Mesothelial cell of epicardium (in vitro differentiated cells): Measurements from ENCODE around the gene ERO1B. TPM values are rescaled to one million over a fixed set of nuclear protein-coding genes. Genes with fewer than 3 reads are reported as not detected.

ENCODE experiments used
- DNase-seq, 2 experiments: peaks; one replicate each; pipeline ENCODE4 v3.0.0; 2021; ENCODE audit warnings: low spot score in 2 of 2; ENCODE audit not compliant: unreplicated experiment in 2 of 2
- H3K27ac Mint-ChIP-seq: 2 replicates; pipeline ENCODE4 v1.8.0; 2021; ENCODE audit warnings: mixed read lengths
- H3K27me3 Mint-ChIP-seq: 2 replicates; pipeline ENCODE4 v1.8.0; 2021; ENCODE audit warnings: low read depth, mixed read lengths
- H3K36me3 Mint-ChIP-seq: 2 replicates; pipeline ENCODE4 v1.8.0; 2021; ENCODE audit warnings: mixed read lengths
- H3K4me1 Mint-ChIP-seq: 2 replicates; pipeline ENCODE4 v1.8.0; 2021; ENCODE audit warnings: mixed read lengths
- H3K4me3 Mint-ChIP-seq: 2 replicates; pipeline ENCODE4 v1.8.0; 2021; ENCODE audit warnings: mild to moderate bottlenecking, moderate library complexity, mixed read lengths
- H3K9me3 Mint-ChIP-seq: 2 replicates; pipeline ENCODE4 v1.8.0; 2021; ENCODE audit warnings: mixed read lengths
- CTCF ChIP-seq: fragments of 200-600 bp; sonication (generic); IDR thresholded peaks from one replicate; pipeline ENCODE4 v1.5.0; 2021; ENCODE audit warnings: antibody characterized with exemption; ENCODE audit not compliant: unreplicated experiment
- total RNA-seq: library from RNA; stranded (reverse); gene quantifications from 3 replicates; pipeline ENCODE4 v1.2.1, GENCODE V29; 2021

Gene ERO1B
- total RNA-seq, 1 donor from 2014 or later = 6.4 TPM

DNA sequence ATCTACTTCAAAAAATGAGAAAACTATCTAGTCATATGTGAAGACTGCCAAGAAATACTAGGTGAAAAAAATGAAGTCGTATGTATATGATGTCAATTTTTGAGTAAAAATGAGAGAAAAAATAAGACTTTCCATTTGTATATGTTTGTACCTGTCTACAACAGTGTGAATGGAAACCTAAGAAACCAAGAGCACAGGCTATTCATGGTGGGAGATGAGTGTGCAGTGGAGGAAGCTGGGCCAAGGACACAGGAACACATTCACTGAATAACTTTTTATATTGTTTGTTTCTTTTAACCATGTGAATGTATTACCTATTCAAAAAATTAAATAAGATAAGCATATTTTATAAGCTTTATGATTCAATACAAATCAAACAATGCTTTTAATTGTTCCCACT, 67.0 kb downstream of the ERO1B start:
- H3K27ac Mint-ChIP-seq = no peak overlapping the region
- peaks cover 19% of the 10 kb centered on the region for H3K36me3 Mint-ChIP-seq
- no peaks in the 10 kb centered on the region for H3K4me1 Mint-ChIP-seq
- no peak for DNase-seq
- H3K4me3 Mint-ChIP-seq = no peak overlapping the region
- H3K27me3 Mint-ChIP-seq = no peaks in the 10 kb centered on the region
- TF ChIP-seq CTCF = no peak
- no peaks in the 10 kb centered on the region for H3K9me3 Mint-ChIP-seq

DNA sequence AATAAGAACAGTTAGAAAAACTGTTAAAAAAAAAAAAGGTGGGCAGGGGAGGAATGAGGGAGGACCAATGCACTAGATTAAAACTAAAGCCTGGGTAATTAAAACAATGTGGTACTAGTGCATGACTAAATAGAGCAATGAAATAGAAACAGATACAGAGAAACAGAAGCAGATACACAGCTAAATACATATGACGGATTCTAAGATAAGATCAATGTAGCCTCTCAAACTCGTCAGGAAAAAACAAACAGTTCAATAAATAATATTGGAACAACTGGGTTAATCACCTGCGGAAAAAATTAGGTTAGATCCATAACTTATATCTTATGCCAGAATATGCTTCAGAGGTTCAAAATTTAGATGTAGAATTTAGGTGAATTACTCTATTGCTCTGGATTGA, 68.2 kb downstream of the ERO1B start:
- peaks cover 26% of the 10 kb centered on the region for H3K36me3 Mint-ChIP-seq
- no peaks in the 10 kb centered on the region for H3K9me3 Mint-ChIP-seq
- peaks cover 5% of the 10 kb centered on the region for H3K4me1 Mint-ChIP-seq
- no peaks in the 10 kb centered on the region for H3K27me3 Mint-ChIP-seq
- no peak for DNase-seq
- no peak for TF ChIP-seq CTCF
- H3K4me3 Mint-ChIP-seq = no peak overlapping the region
- no peak overlapping the region for H3K27ac Mint-ChIP-seq

GRCh38 chr1:236211815-236212214, 69.9 kb downstream of the ERO1B start:
- Mint-ChIP-seq H3K36me3 (peaks cover 26% of the 10 kb centered on the region), H3K9me3 (no peaks in the 10 kb centered on the region), H3K4me1 (peaks cover 9% of the 10 kb centered on the region), H3K4me3 (no peak overlapping the region), H3K27me3 (no peaks in the 10 kb centered on the region), H3K27ac (no peak overlapping the region)
- no peak for TF ChIP-seq CTCF
- no peak for DNase-seq

GRCh38 chr1:236209713-236210112, 72.0 kb downstream of the ERO1B start:
- no peak for DNase-seq
- Mint-ChIP-seq H3K9me3 (no peaks in the 10 kb centered on the region), H3K27ac (no peak overlapping the region), H3K4me1 (peaks cover 16% of the 10 kb centered on the region), H3K27me3 (no peaks in the 10 kb centered on the region), H3K36me3 (peaks cover 29% of the 10 kb centered on the region), H3K4me3 (no peak overlapping the region)
- TF ChIP-seq CTCF = no peak

GRCh38 chr1:236209185-236209584, 72.6 kb downstream of the ERO1B start:
- H3K4me1 Mint-ChIP-seq = peaks cover 16% of the 10 kb centered on the region
- H3K27me3 Mint-ChIP-seq = no peaks in the 10 kb centered on the region
- H3K27ac Mint-ChIP-seq = no peak overlapping the region
- H3K4me3 Mint-ChIP-seq = no peak overlapping the region
- TF ChIP-seq CTCF = no peak
- no peak for DNase-seq
- H3K36me3 Mint-ChIP-seq = peaks cover 32% of the 10 kb centered on the region
- H3K9me3 Mint-ChIP-seq = peaks cover 4% of the 10 kb centered on the region

DNA sequence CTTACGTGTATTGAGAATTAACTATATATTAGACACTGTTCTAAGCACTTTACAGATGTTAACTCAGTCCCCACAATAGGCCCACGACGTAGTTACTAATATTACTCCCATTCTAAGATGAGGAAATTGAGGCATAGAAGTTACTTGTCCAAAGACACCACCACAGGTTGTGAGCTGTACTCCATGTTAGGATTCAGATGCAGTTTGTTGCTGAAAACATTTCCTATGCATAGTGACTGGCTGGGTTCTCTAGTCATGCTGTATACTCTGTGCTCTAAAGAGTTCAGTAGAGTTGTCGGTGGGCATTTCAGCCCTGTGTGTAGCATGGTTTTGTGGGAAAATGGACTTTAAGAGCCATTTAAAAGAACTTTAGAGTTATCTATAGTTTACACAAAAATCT, 74.2 kb downstream of the ERO1B start:
- H3K27ac Mint-ChIP-seq = no peak overlapping the region
- no peak overlapping the region for H3K4me3 Mint-ChIP-seq
- H3K27me3 Mint-ChIP-seq = no peaks in the 10 kb centered on the region
- peaks cover 18% of the 10 kb centered on the region for H3K9me3 Mint-ChIP-seq
- no peak for TF ChIP-seq CTCF
- H3K36me3 Mint-ChIP-seq = peaks cover 45% of the 10 kb centered on the region
- peaks cover 16% of the 10 kb centered on the region for H3K4me1 Mint-ChIP-seq
- DNase-seq = no peak
